ENCODE results near the gene TNFSF8. TPM values are rescaled to one million over a fixed set of nuclear protein-coding genes. Genes with fewer than 3 reads are reported as not detected.

TNFSF8 gene
- total and polyA plus RNA-seq, 2 donors (not counting 3 experiments of a cell fraction or from before 2014, with no cell fraction given) = not detected

GRCh38 chr9:114916481-114916880, 13.9 kb downstream of the TNFSF8 start:
- no peak overlapping the region for H3K27ac ChIP-seq (ENCODE audit: insufficient read depth, low read depth, low read length)
- H3K36me3 ChIP-seq (ENCODE audit: control insufficient read depth in 2 of 2, extremely low read depth in 1 of 2, insufficient read depth in 2 of 2, low read length in 2 of 2) = no peaks in the 10 kb centered on the region
- POLR2A ChIA-PET = no interaction called here
- no peaks in the 10 kb centered on the region for H3K9me1 ChIP-seq (replicated peaks; ENCODE audit: control insufficient read depth, extremely low read depth, insufficient read depth, low read length)
- intact Hi-C loops (cut with micrococcal nuclease) (no loop called here), dilution Hi-C loops (cut with MboI; ENCODE audit: extremely low pct_ligation_motif_present, low sequenced_read_pairs) (no loop called here)
- no peak overlapping the region for H3K4me2 ChIP-seq (ENCODE audit: insufficient read depth, low read length)
- no peak for TF ChIP-seq EZH2 (IDR thresholded peaks at IDR 0.05; ENCODE audit: borderline replicate concordance, low read depth, low read length, severe bottlenecking)
- TF ChIP-seq MAX (IDR thresholded peaks at IDR 0.05; ENCODE audit: insufficient read depth, insufficient read length) = no peak
- no peak for TF ChIP-seq POLR2A (IDR thresholded peaks at IDR 0.05; ENCODE audit: low read depth, low read length)
- no peak for TF ChIP-seq GATA2 (IDR thresholded peaks at IDR 0.05; ENCODE audit: insufficient read depth, insufficient read length, low read depth, low read length)
- TF ChIP-seq POLR2AphosphoS5 (IDR thresholded peaks at IDR 0.05; ENCODE audit: insufficient read depth, low read depth, low read length) = no peak
- TF ChIP-seq MYC (IDR thresholded peaks at IDR 0.05; ENCODE audit: low read depth, low read length) = no peak
- TF ChIP-seq JUN (IDR thresholded peaks at IDR 0.05; ENCODE audit: borderline replicate concordance, insufficient read depth, insufficient read length, low read depth) = no peak
- TF ChIP-seq FOS (IDR thresholded peaks at IDR 0.05; ENCODE audit: borderline replicate concordance, insufficient read depth, low read length) = no peak
- TF ChIP-seq, protein P1, sequence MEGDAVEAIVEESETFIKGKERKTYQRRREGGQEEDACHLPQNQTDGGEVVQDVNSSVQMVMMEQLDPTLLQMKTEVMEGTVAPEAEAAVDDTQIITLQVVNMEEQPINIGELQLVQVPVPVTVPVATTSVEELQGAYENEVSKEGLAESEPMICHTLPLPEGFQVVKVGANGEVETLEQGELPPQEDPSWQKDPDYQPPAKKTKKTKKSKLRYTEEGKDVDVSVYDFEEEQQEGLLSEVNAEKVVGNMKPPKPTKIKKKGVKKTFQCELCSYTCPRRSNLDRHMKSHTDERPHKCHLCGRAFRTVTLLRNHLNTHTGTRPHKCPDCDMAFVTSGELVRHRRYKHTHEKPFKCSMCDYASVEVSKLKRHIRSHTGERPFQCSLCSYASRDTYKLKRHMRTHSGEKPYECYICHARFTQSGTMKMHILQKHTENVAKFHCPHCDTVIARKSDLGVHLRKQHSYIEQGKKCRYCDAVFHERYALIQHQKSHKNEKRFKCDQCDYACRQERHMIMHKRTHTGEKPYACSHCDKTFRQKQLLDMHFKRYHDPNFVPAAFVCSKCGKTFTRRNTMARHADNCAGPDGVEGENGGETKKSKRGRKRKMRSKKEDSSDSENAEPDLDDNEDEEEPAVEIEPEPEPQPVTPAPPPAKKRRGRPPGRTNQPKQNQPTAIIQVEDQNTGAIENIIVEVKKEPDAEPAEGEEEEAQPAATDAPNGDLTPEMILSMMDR (IDR thresholded peaks at IDR 0.05; ENCODE audit: extremely low read depth in 1 of 2, insufficient read depth in 1 of 2, low read depth in 1 of 2, low read length in 2 of 2) = no peak
- H3K9me3 ChIP-seq (replicated peaks; ENCODE audit: control insufficient read depth, insufficient read depth, low read length) = no peaks in the 10 kb centered on the region
- H3K79me2 ChIP-seq (ENCODE audit: control insufficient read depth, insufficient read depth, low read length) = no peaks in the 10 kb centered on the region
- no peaks in the 10 kb centered on the region for H4K20me1 ChIP-seq (replicated peaks; ENCODE audit: control insufficient read depth, extremely low read depth, insufficient read depth, low read length)
- H2AFZ ChIP-seq (ENCODE audit: low read depth, low read length) = no peak overlapping the region
- CTCF ChIA-PET = interaction anchor here (1.3 to 1.5 kb wide), 3 partner anchors 10 to 235 kb away, joined by 3 to 4 read pairs (median 3); no protein-coding TSS in a partner anchor
- peaks cover 5 to 14% of the 10 kb centered on the region in 2 experiments for H3K27me3 ChIP-seq (ENCODE audit: control insufficient read depth in 2 of 2, insufficient read depth in 2 of 2, low read length in 2 of 2)
- no peak overlapping the region for H3K4me3 ChIP-seq (replicated peaks in 1 of 3; ENCODE audit: insufficient read depth in 1 of 3, low read depth in 1 of 3, low read length in 3 of 3)
- no peak overlapping the region for H3K9ac ChIP-seq (replicated peaks; ENCODE audit: extremely low read depth, insufficient read depth, low read length)
- no peak for FAIRE-seq
- DNase-seq (ENCODE audit: low read depth, low spot score) = no peak
- H3K4me1 ChIP-seq (ENCODE audit: control insufficient read depth, extremely low read depth, insufficient read depth, low read length) = no peaks in the 10 kb centered on the region
- no TSS peak for BruUV-seq (replicated peaks)
